Neural cell (in vitro differentiated cells): ENCODE data around the gene GIT2.

Experiments used
- CTCF ChIP-seq: fragments of 450-650 bp; IDR thresholded peaks from 2 replicates; pipeline ENCODE4 v1.5.1; 2014; ENCODE audit warnings: antibody characterized with exemption, mild to moderate bottlenecking, moderate library complexity; ENCODE audit not compliant: poor library complexity, severe bottlenecking
- EP300 ChIP-seq: fragments of 450-650 bp; conservative IDR thresholded peaks from 2 replicates; pipeline ENCODE4 v1.6.1; 2014; ENCODE audit warnings: antibody characterized with exemption, mild to moderate bottlenecking, moderate library complexity; ENCODE audit not compliant: poor library complexity, severe bottlenecking
- EZH2 ChIP-seq: fragments of 200-600, 300-800 bp; shearing (Covaris generic), sonication (generic); IDR thresholded peaks from 2 replicates; pipeline ENCODE4 v1.6.1; 2014; ENCODE audit warnings: antibody characterized with exemption, low read length, borderline replicate concordance, mild to moderate bottlenecking; ENCODE audit not compliant: insufficient read depth, poor library complexity, severe bottlenecking
- MXI1 ChIP-seq: fragments of 450-650 bp; conservative IDR thresholded peaks from 2 replicates; pipeline ENCODE4 v1.6.1; 2014; ENCODE audit warnings: antibody characterized with exemption, mild to moderate bottlenecking; ENCODE audit not compliant: poor library complexity, severe bottlenecking
- POLR2AphosphoS5 ChIP-seq: IDR thresholded peaks from 2 replicates; pipeline ENCODE4 v1.6.1; 2012
- RAD21 ChIP-seq: fragments of 450-650 bp; conservative IDR thresholded peaks from 2 replicates; pipeline ENCODE4 v1.6.1; 2014; ENCODE audit warnings: antibody characterized with exemption, mild to moderate bottlenecking, moderate library complexity
- REST ChIP-seq: IDR thresholded peaks from 2 replicates; pipeline ENCODE4 v1.6.1; 2012; ENCODE audit warnings: borderline replicate concordance
- SMC3 ChIP-seq: fragments of 450-650 bp; conservative IDR thresholded peaks from 2 replicates; pipeline ENCODE4 v1.6.1; 2014; ENCODE audit warnings: antibody characterized with exemption, mild to moderate bottlenecking, moderate library complexity; ENCODE audit not compliant: poor library complexity
- TAF1 ChIP-seq: IDR thresholded peaks from 2 replicates; pipeline ENCODE4 v1.6.1; 2012; ENCODE audit warnings: low read depth

- TF ChIP-seq CTCF: no peak
- TF ChIP-seq EP300: no peak
- no peak for TF ChIP-seq EZH2
- no peak for TF ChIP-seq RAD21
- no peak for TF ChIP-seq POLR2AphosphoS5
- no peak for TF ChIP-seq TAF1
- no peak for TF ChIP-seq SMC3
- no peak for TF ChIP-seq REST
- TF ChIP-seq MXI1: no peak
These were observed 11.7 kb upstream of the GIT2 start for GRCh38 chr12:110007881-110008280.
